Psoas muscle (tissue), 8 donors: ENCODE measurements around the gene YWHAG. TPM values are rescaled to one million over a fixed set of nuclear protein-coding genes. Genes with fewer than 3 reads are reported as not detected.

Experiments used
- ATAC-seq, 4 donors: fragments of 200-7000 bp; cut with Tn5 transposase; one replicate each; pipeline ENCODE4 v1.9.1; 2020; ENCODE audit warnings: moderate library complexity in 3 of 4, mild to moderate bottlenecking in 2 of 4
- DNase-seq, 2 donors: peaks; one replicate each; pipeline ENCODE4 v3.0.0-alpha.2; 2020
- H3K27ac ChIP-seq: fragments of 200-600 bp; one replicate; pipeline ENCODE4 v1.8.0; 2022
- H3K27me3 ChIP-seq, 3 donors: fragments of 200-600 bp in 1 of 3; one replicate each; pipeline versions ENCODE4 v1.6.1 to v1.8.0; 2013 to 2022; ENCODE audit warnings: low read length in 2 of 3, mild to moderate bottlenecking in 2 of 3, moderate library complexity in 1 of 3; ENCODE audit not compliant: insufficient read depth in 3 of 3
- H3K36me3 ChIP-seq, 2 donors: fragments of 200-600 bp in 1 of 2; one replicate each; pipeline versions ENCODE4 v1.6.1 to v1.8.0; 2013 to 2022; ENCODE audit warnings: low read depth in 1 of 2, mild to moderate bottlenecking in 1 of 2, moderate library complexity in 1 of 2; ENCODE audit not compliant: insufficient read depth in 1 of 2
- H3K4me1 ChIP-seq: fragments of 200-600 bp; one replicate; pipeline ENCODE4 v1.8.0; 2022
- H3K4me3 ChIP-seq: fragments of 200-600 bp; one replicate; pipeline ENCODE4 v1.8.0; 2022; ENCODE audit warnings: mild to moderate bottlenecking
- H3K9me3 ChIP-seq: fragments of 200-600 bp; one replicate; pipeline ENCODE4 v1.8.0; 2022
- WGBS, 3 donors: extraction: QIAGEN DNeasy Blood & Tissue Kit; methylation state at CpG; one replicate each; pipeline versions ENCODE4 v1.1.6 to v1.1.7; 2013; 5-methylcytosine and 5-hydroxymethylcytosine counted together
- intact Hi-C, 2 donors: fragments of 100-400 bp; cut with DNase I; formaldehyde crosslinking; loops; one replicate each; pipeline versions ENCODE4 v1.11.0 to v1.14.2; 2022
- polyA plus RNA-seq, 3 donors: library from polyadenylated mRNA; stranded (reverse); fragments of 200-250 nt; gene quantifications; one replicate each; pipeline ENCODE4 v1.2.3, GENCODE V29; 2013
- total RNA-seq, 4 donors: library from RNA; stranded (reverse); fragmentation: NEBNext Ultra II Directional in 2 of 4; extraction: Animal tissue kit (Norgen Biotek cat#: 25700) in 2 of 4; gene quantifications; one replicate each; pipeline versions ENCODE4 v1.2.1 to v1.2.4, GENCODE V29; 2021 to 2023
- TF ChIP-seq, protein P1 (sequence below): fragments of 200-600 bp; IDR thresholded peaks from one replicate; pipeline ENCODE4 v1.8.0; 2022; ENCODE audit warnings: antibody characterized with exemption
- donor health status: healthy with polysubstance abuse.
- donor health status: DM: no; HTN: no; CAD: no; lungs with moderate emphysema.
- donor health status: Bipolar disorder and iron deficiency.
- donor health status: healthy.
- donor health status: DM: yes; HTN: yes; CAD: no.
- donor health status: DM: no; HTN: no; CAD: no.
- donor health status: DM: no; HTN: no; CAD: no.
- donor health status: DM: yes; HTN: yes; CAD: no.

Gene YWHAG
- total and polyA plus RNA-seq, 7 donors, result 204 to 523 (median 398) TPM

GRCh38 chr7:76380623-76380966 is 21.8 kb upstream of the YWHAG start:
- intact Hi-C loops, result no loop called here
- peaks cover 14% of the 10 kb centered on the region for H3K4me1 ChIP-seq
- peak overlapping the region; percentile 56 for H3K4me3 ChIP-seq
- H3K9me3 ChIP-seq, result no peaks in the 10 kb centered on the region
- H3K36me3 ChIP-seq, result no peaks in the 10 kb centered on the region
- ATAC-seq (no peak), DNase-seq (no peak)
- TF ChIP-seq, protein P1, sequence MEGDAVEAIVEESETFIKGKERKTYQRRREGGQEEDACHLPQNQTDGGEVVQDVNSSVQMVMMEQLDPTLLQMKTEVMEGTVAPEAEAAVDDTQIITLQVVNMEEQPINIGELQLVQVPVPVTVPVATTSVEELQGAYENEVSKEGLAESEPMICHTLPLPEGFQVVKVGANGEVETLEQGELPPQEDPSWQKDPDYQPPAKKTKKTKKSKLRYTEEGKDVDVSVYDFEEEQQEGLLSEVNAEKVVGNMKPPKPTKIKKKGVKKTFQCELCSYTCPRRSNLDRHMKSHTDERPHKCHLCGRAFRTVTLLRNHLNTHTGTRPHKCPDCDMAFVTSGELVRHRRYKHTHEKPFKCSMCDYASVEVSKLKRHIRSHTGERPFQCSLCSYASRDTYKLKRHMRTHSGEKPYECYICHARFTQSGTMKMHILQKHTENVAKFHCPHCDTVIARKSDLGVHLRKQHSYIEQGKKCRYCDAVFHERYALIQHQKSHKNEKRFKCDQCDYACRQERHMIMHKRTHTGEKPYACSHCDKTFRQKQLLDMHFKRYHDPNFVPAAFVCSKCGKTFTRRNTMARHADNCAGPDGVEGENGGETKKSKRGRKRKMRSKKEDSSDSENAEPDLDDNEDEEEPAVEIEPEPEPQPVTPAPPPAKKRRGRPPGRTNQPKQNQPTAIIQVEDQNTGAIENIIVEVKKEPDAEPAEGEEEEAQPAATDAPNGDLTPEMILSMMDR, result no peak
- H3K27ac ChIP-seq, result peak overlapping the region; percentile 94
- 20 to 33% (median 24%) methylated on average over 7 of the region's 7 CpGs for WGBS, 3 donors
- H3K27me3 ChIP-seq, result no peaks in the 10 kb centered on the region

DNA sequence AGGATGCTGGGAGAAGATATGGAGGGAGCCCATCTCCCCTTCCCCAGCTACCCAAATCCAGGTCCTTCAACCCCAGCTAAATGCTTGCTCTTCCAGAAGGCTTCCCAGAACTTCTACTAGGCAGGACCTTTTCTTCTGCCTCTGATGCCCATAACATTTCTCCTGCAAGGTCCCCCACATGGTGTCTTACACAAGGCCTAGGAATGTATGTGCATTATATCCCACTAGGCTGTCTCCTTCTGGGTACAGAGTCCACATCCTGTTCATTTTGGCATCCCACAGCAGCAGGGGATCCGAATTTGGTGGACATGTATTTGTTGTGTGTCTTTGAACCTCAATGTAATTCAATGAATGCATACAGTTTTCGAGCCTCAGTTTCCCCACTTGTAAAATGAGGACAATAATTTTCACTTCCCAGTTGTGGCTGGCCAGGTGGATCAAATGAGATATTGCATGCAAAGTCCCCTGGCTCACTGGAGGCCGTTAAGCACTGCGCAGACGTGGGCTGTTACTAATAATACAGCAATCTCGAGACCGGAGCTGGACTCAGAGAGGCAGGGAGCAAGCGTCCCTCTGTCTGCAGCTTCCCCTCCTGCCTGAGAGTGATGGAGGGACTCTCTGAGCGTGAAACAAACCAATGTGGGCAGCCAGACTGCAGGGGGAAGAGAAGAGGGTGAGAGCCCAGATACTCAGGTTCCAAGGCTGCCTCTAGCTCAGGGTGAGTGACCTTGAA is 18.6 kb upstream of the YWHAG start:
- Histone ChIP-seq H3K36me3 (no peaks in the 10 kb centered on the region), H3K27me3 (no peaks in the 10 kb centered on the region), H3K9me3 (no peaks in the 10 kb centered on the region), H3K4me1 (peaks cover 14% of the 10 kb centered on the region), H3K4me3 (no peak overlapping the region), H3K27ac (no peak overlapping the region)
- DNase-seq, result no peak
- intact Hi-C loops, result no loop called here
- WGBS, 3 donors, result 56 to 70% (median 62%) methylated on average over 9 of the region's 9 CpGs
- no peak for ATAC-seq
- TF ChIP-seq, protein P1, result no peak

DNA sequence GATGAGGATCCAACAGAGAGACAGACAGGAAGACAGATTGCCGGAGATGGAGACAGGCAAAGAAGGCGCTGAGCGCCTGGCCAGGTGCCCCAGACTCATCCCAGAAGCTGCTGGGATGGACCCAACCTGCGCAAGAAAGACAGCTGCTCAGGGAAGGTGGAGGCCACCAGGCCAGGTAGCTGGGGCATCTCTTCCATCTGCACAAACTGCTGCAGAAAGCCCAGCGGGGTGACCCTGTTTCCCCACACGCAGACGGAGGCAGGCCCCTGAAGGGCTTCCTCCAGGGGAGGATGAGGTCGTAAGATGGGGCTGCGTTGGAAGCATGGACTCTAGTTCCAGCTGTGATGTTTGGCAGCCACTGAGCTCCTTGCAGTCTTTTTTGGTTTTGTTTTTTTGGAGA is 16.5 kb upstream of the YWHAG start:
- WGBS, 3 donors, result 84 to 86% (median 86%) methylated on average over 9 of the region's 9 CpGs
- intact Hi-C loops, result no loop called here
- peaks cover 9% of the 10 kb centered on the region for H3K4me1 ChIP-seq
- H3K9me3 ChIP-seq, result no peaks in the 10 kb centered on the region
- no peak overlapping the region for H3K27ac ChIP-seq
- no peaks in the 10 kb centered on the region for H3K36me3 ChIP-seq
- TF ChIP-seq, protein P1, result no peak
- no peak for DNase-seq
- H3K27me3 ChIP-seq, result no peaks in the 10 kb centered on the region
- no peak for ATAC-seq
- H3K4me3 ChIP-seq, result no peak overlapping the region

- no peaks in the 10 kb centered on the region for H3K9me3 ChIP-seq
- H3K36me3 ChIP-seq, result no peaks in the 10 kb centered on the region
- H3K4me3 ChIP-seq, result no peak overlapping the region
- DNase-seq (no peak), ATAC-seq (no peak)
- H3K27me3 ChIP-seq, result no peaks in the 10 kb centered on the region
- intact Hi-C loops, result no loop called here
- 81 to 85% (median 81%) methylated on average over 9 of the region's 9 CpGs for WGBS, 3 donors
- TF ChIP-seq, protein P1, result no peak
- H3K4me1 ChIP-seq, result peaks cover 7% of the 10 kb centered on the region
- H3K27ac ChIP-seq, result no peak overlapping the region
These were observed 14.4 kb upstream of the YWHAG start for GRCh38 chr7:76372984-76373833.
